Raji (cell line): Measurements from ENCODE around the gene PSG3.
"Not testable (repeated sequence)": the region's sequence is repeated elsewhere in the genome, so short reads cannot be mapped to it uniquely, and the experiment has no call there.

Experiments used
- POLR2A ChIP-seq: IDR thresholded peaks from 2 replicates; pipeline ENCODE4 v1.6.1; 2011; ENCODE audit warnings: low read depth, low read length, control low read depth; ENCODE audit not compliant: insufficient read depth

Gene PSG3

DNA sequence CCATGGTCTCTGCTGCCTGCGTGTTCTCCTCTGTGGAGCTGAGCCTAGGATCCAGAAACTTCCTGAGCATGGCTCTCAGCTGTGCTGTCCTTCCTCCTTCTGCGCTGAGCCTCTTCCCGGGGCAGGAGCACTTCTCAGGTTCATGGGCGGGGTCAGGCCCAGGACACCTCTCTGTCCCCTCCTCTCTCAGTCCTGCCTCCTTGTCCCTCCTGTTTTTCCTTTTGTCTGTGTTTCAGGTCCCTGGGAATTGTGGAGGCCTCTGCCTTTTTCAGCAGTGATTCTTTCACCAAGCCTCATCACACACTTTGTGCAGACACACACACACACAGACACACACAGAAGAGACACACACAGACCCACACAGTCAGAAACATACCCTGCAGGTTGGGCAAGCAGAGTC, at the start of gene PSG3:
TSS of gene PSG3 (minus strand) at position 101 of the 400 bp plus-strand sequence. CDS start at position 4, 97 bp downstream.
- TF ChIP-seq POLR2A: not testable (repeated sequence)

GRCh38 chr19:42764836-42765235, 24.6 kb upstream of the PSG3 start:
- no peak for TF ChIP-seq POLR2A

GRCh38 chr19:42762789-42763188, 22.5 kb upstream of the PSG3 start:
- TF ChIP-seq POLR2A: no peak

- no peak for TF ChIP-seq POLR2A
Observed at GRCh38 chr19:42697884-42698283, 42.4 kb downstream of the PSG3 start.

GRCh38 chr19:42695811-42696503, 44.3 kb downstream of the PSG3 start:
- no peak for TF ChIP-seq POLR2A

DNA sequence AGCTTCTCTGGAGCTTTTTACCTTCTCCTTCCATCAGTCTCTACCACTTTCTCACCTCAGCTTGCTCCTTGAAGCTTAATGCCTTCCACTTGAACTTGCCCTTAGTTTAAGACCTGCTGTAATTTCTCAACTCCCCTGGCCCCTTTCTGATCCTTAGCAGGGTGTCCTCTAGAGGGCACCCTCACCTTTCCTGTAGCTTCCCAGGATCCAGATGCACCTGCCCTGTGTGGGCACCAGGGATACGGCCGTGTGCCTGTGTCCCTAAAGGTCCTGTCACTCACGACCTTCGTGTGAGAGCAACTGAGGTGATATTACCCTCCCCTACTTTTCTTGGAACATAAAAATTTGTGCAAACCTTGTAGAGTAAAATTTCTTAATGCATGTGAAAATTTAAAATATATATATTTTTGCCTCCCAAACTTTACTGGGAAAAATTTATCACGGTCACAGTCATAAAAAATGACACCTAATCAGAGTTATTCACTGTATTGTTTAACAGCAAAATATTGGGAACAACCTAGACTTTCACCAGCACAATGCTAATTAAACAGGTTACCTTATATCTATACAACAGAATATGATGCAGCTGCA, 46.4 kb downstream of the PSG3 start:
- TF ChIP-seq POLR2A: no peak

GRCh38 chr19:42683917-42684513, 56.3 kb downstream of the PSG3 start:
- no peak for TF ChIP-seq POLR2A
